ENCODE data around the gene DYRK4. TPM values are rescaled to one million over a fixed set of nuclear protein-coding genes. Genes with fewer than 3 reads are reported as not detected.

DYRK4 gene
- total RNA-seq, 1 experiment from 2014 or later = 58.6 TPM

DNA sequence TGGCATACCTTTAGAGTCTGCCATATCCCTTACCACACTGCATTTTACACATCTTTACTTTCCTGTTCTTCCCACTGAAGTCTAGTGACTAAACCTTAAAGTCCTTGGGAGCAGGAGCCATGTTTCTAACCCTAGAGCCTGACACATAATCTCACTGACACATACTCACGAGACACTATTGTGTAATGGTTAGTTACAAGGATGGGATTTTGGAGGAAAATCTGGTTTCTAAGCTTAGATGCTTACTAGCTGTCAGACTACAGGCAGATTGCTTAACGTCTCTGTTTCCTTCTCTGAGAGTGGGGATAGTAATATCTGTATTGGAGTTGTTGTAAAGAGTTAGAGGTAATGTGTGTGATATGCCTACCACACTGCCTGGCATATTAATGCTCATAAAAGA lies 6.2 kb upstream of the DYRK4 start:
- H3K4me1 ChIP-seq (ENCODE audit: insufficient read depth, low read length) = no peaks in the 10 kb centered on the region
- ATAC-seq (no peak), DNase-seq (no peak)
- H4K20me1 ChIP-seq (ENCODE audit: low read length) = no peaks in the 10 kb centered on the region
- ChIA-PET POLR2A (ENCODE audit: unreplicated experiment) (no interaction called here), CTCF (no interaction called here)
- H3K9me2 ChIP-seq (replicated peaks; ENCODE audit: low read length) = no peaks in the 10 kb centered on the region
- intact Hi-C loops (cut with micrococcal nuclease) = no loop called here
- no peaks in the 10 kb centered on the region for H3F3A ChIP-seq (ENCODE audit: low read length, unreplicated experiment)
- no peaks in the 10 kb centered on the region; the same call in 1 of the 2 replicates for H3K36me3 ChIP-seq (ENCODE audit: low read depth, low read length)
- no peak overlapping the region for H3K4me3 ChIP-seq (ENCODE audit: low read length)
- H3K4me2 ChIP-seq (ENCODE audit: low read length) = no peak overlapping the region
- TF ChIP-seq EZH2 (IDR thresholded peaks at IDR 0.05; ENCODE audit: low read length, unreplicated experiment) (no peak), EZH2phosphoT487 (IDR thresholded peaks at IDR 0.05; ENCODE audit: borderline replicate concordance, low read length) (no peak)
- TF ChIP-seq, protein P1, sequence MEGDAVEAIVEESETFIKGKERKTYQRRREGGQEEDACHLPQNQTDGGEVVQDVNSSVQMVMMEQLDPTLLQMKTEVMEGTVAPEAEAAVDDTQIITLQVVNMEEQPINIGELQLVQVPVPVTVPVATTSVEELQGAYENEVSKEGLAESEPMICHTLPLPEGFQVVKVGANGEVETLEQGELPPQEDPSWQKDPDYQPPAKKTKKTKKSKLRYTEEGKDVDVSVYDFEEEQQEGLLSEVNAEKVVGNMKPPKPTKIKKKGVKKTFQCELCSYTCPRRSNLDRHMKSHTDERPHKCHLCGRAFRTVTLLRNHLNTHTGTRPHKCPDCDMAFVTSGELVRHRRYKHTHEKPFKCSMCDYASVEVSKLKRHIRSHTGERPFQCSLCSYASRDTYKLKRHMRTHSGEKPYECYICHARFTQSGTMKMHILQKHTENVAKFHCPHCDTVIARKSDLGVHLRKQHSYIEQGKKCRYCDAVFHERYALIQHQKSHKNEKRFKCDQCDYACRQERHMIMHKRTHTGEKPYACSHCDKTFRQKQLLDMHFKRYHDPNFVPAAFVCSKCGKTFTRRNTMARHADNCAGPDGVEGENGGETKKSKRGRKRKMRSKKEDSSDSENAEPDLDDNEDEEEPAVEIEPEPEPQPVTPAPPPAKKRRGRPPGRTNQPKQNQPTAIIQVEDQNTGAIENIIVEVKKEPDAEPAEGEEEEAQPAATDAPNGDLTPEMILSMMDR (conservative IDR thresholded peaks at IDR 0.05; ENCODE audit: low read depth, low read length) = no peak
- no peak overlapping the region for H3K9ac ChIP-seq (ENCODE audit: low read length)
- H3K27me3 ChIP-seq (ENCODE audit: low read length) = no peaks in the 10 kb centered on the region
- no TSS peak for BruUV-seq (replicated peaks)
- no peak overlapping the region for H3K27ac ChIP-seq (ENCODE audit: low read length)
- no peak overlapping the region for H2AFZ ChIP-seq (ENCODE audit: low read length)
- no peaks in the 10 kb centered on the region for H3K79me2 ChIP-seq (ENCODE audit: low read length)
- H3K9me3 ChIP-seq (ENCODE audit: low read length) = no peaks in the 10 kb centered on the region

DNA sequence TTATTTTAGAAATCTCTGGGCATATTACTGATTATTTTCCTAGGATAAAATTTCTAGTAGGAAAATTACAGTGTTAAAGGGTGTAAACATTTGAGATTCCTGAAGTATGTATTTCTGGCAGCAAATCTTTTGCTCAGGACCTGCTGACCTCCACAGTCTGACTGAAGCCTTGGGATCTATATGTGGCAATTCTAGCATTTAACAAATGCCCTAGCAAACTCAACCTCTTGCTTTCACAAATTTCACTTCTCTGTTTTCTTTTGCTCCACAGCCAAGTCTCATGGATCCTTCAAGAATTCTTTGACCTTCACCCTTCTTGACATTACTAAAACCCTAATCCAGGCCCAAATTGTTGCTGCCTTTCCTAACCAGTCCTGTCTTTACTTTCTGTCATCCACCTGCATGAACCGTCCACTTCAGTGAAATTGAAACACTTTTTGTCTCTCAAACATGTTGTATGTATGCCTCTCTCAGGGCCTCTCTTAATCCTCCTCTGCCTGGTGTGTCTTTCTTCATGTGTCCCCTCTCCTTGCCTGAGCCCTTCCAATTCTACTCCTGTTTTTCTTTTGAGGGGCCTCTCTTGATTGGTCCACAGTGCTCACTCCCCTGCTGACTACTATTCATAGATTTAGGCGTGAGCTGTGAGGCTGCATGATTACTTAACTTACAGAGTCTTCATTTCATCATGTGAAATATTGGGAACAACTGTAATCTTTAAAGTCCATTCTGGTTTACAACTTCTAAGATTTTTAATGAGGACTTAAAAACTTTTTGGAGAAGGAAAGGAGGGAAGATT lies 5.1 kb upstream of the DYRK4 start:
- H3K9me3 ChIP-seq (ENCODE audit: low read length) = no peaks in the 10 kb centered on the region
- DNase-seq (no peak), ATAC-seq (no peak)
- H3K79me2 ChIP-seq (ENCODE audit: low read length) = no peaks in the 10 kb centered on the region
- no peaks in the 10 kb centered on the region for H3F3A ChIP-seq (ENCODE audit: low read length, unreplicated experiment)
- H3K4me1 ChIP-seq (ENCODE audit: insufficient read depth, low read length) = no peaks in the 10 kb centered on the region
- POLR2A ChIA-PET (ENCODE audit: unreplicated experiment) = no interaction called here
- H2AFZ ChIP-seq (ENCODE audit: low read length) = no peak overlapping the region
- BruUV-seq (replicated peaks) = no TSS peak
- no peaks in the 10 kb centered on the region for H3K27me3 ChIP-seq (ENCODE audit: low read length)
- no peak overlapping the region for H3K4me3 ChIP-seq (ENCODE audit: low read length)
- CTCF ChIA-PET = no interaction called here
- no peak overlapping the region for H3K9ac ChIP-seq (ENCODE audit: low read length)
- H3K4me2 ChIP-seq (ENCODE audit: low read length) = no peak overlapping the region
- no peaks in the 10 kb centered on the region for H3K9me2 ChIP-seq (replicated peaks; ENCODE audit: low read length)
- TF ChIP-seq EZH2phosphoT487 (IDR thresholded peaks at IDR 0.05; ENCODE audit: borderline replicate concordance, low read length) (no peak), EZH2 (IDR thresholded peaks at IDR 0.05; ENCODE audit: low read length, unreplicated experiment) (no peak)
- TF ChIP-seq, protein P1 (conservative IDR thresholded peaks at IDR 0.05; ENCODE audit: low read depth, low read length) = no peak
- no peaks in the 10 kb centered on the region; the same call in 1 of the 2 replicates for H3K36me3 ChIP-seq (ENCODE audit: low read depth, low read length)
- no peaks in the 10 kb centered on the region for H4K20me1 ChIP-seq (ENCODE audit: low read length)
- intact Hi-C loops (cut with micrococcal nuclease) = no loop called here
- H3K27ac ChIP-seq (ENCODE audit: low read length) = no peak overlapping the region

DNA sequence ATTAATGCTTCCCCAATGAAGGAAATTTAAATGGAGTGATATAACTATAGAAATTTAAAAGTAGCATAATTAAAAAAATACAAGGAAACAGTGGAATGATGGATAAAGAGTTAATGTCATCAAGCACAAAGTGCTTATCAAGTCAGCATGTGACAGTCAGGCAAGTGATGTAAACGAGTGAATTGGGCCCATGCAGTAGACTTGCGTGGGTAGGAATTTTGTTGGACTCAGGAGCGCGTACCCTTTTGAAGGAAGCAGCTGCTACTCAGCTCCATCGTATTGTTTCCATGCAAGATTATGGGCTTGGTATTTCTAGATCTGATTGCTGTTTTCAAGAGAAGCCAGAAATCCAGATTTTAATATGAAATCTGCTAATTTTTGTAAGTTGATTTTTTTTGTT lies 4.4 kb upstream of the DYRK4 start:
- Histone ChIP-seq H3K4me1 (ENCODE audit: insufficient read depth, low read length) (no peaks in the 10 kb centered on the region), H3K9me2 (replicated peaks; ENCODE audit: low read length) (no peaks in the 10 kb centered on the region), H3K27ac (ENCODE audit: low read length) (no peak overlapping the region), H3K9me3 (ENCODE audit: low read length) (no peaks in the 10 kb centered on the region), H2AFZ (ENCODE audit: low read length) (no peak overlapping the region), H3F3A (ENCODE audit: low read length, unreplicated experiment) (no peaks in the 10 kb centered on the region), H3K79me2 (ENCODE audit: low read length) (no peaks in the 10 kb centered on the region), H3K36me3 (ENCODE audit: low read depth, low read length) (no peaks in the 10 kb centered on the region; the same call in 1 of the 2 replicates), H3K4me3 (ENCODE audit: low read length) (no peak overlapping the region), H4K20me1 (ENCODE audit: low read length) (no peaks in the 10 kb centered on the region), H3K9ac (ENCODE audit: low read length) (no peak overlapping the region), H3K27me3 (ENCODE audit: low read length) (no peaks in the 10 kb centered on the region), H3K4me2 (ENCODE audit: low read length) (no peak overlapping the region)
- intact Hi-C loops (cut with micrococcal nuclease) = no loop called here
- CTCF ChIA-PET = no interaction called here
- BruUV-seq (replicated peaks) = no TSS peak
- POLR2A ChIA-PET (ENCODE audit: unreplicated experiment) = no interaction called here
- DNase-seq (no peak), ATAC-seq (no peak)
- TF ChIP-seq EZH2phosphoT487 (IDR thresholded peaks at IDR 0.05; ENCODE audit: borderline replicate concordance, low read length) (no peak), EZH2 (IDR thresholded peaks at IDR 0.05; ENCODE audit: low read length, unreplicated experiment) (no peak)
- TF ChIP-seq, protein P1 (conservative IDR thresholded peaks at IDR 0.05; ENCODE audit: low read depth, low read length) = no peak
